HEK293 (cell line): ENCODE results near the gene SYNJ1.

Experiments used
- TCF7L2 ChIP-seq: IDR thresholded peaks from 2 replicates; pipeline ENCODE4 v1.6.1; 2011; ENCODE audit warnings: low read depth, mild to moderate bottlenecking, inconsistent platforms, low read length, moderate library complexity, borderline replicate concordance
- ZFP3 ChIP-seq: fragments of 450-650 bp; formaldehyde crosslinking; IDR thresholded peaks from 2 replicates; pipeline ENCODE4 v1.5.1; 2016; ENCODE audit warnings: low read depth, missing biosample characterization, missing genetic modification characterization
- ZNF354C ChIP-seq: fragments of 450-650 bp; formaldehyde crosslinking; IDR thresholded peaks from 2 replicates; pipeline ENCODE4 v1.5.1; 2016; ENCODE audit warnings: missing biosample characterization, missing genetic modification characterization, low read depth, borderline replicate concordance
- ZNF404 ChIP-seq: fragments of 450-650 bp; formaldehyde crosslinking; IDR thresholded peaks from 2 replicates; pipeline ENCODE4 v1.5.1; 2017; ENCODE audit warnings: missing biosample characterization, missing genetic modification characterization
- ZNF610 ChIP-seq: fragments of 450-650 bp; formaldehyde crosslinking; IDR thresholded peaks from 2 replicates; pipeline ENCODE4 v1.5.1; 2016; ENCODE audit warnings: missing biosample characterization, missing genetic modification characterization, borderline replicate concordance

GRCh38 chr21:32658524-32658923 is 69.3 kb downstream of the SYNJ1 start:
- TF ChIP-seq ZFP3 (tag by site-specific recombination) (no peak), ZNF354C (no peak), TCF7L2 (no peak), ZNF610 (tag by site-specific recombination) (no peak), ZNF404 (tag by site-specific recombination) (no peak)
